ENCODE data around the gene SP6. TPM values are rescaled to one million over a fixed set of nuclear protein-coding genes. Genes with fewer than 3 reads are reported as not detected.

SP6 gene
- total RNA-seq, 1 experiment from 2014 or later, result 3.3 TPM

- no peak overlapping the region; the same call in 1 of the 2 replicates for H3K27ac Mint-ChIP-seq
- no peaks in the 10 kb centered on the region for H3K9me3 Mint-ChIP-seq
- H3K27me3 Mint-ChIP-seq (ENCODE audit: low read depth), result no peaks in the 10 kb centered on the region
- POLR2A ChIA-PET, result no interaction called here
- H3K36me3 Mint-ChIP-seq, result no peaks in the 10 kb centered on the region
- peak; percentile 55 for DNase-seq (ENCODE audit: low spot score)
- TF ChIP-seq E2F1 (CRISPR knock-in tag; IDR thresholded peaks at IDR 0.05), result no peak
- no peak for TF ChIP-seq KAT7 (CRISPR knock-in tag; IDR thresholded peaks at IDR 0.05; ENCODE audit: borderline replicate concordance)
- no peak for TF ChIP-seq STAT6 (CRISPR knock-in tag; conservative IDR thresholded peaks at IDR 0.05; ENCODE audit: low read depth)
- TF ChIP-seq IRF1 (CRISPR knock-in tag; IDR thresholded peaks at IDR 0.05), result no peak
- TF ChIP-seq TCF7 (CRISPR knock-in tag; IDR thresholded peaks at IDR 0.05; ENCODE audit: low read depth), result no peak
- no peak for TF ChIP-seq ZNF532 (CRISPR knock-in tag; IDR thresholded peaks at IDR 0.05; ENCODE audit: borderline replicate concordance)
- no peak for TF ChIP-seq NFATC4 (CRISPR knock-in tag; IDR thresholded peaks at IDR 0.05)
- TF ChIP-seq ATF1 (CRISPR knock-in tag; IDR thresholded peaks at IDR 0.05), result no peak
- TF ChIP-seq ZNF281 (CRISPR knock-in tag; IDR thresholded peaks at IDR 0.05), result no peak
- peak; percentile 83 for ATAC-seq
- CTCF ChIA-PET, result interaction anchor here (1.0 kb wide), 2 partner anchors 63 to 168 kb away, joined by 3 read pairs; no protein-coding TSS in a partner anchor
- H3K4me3 Mint-ChIP-seq, result no peak overlapping the region
- H3K4me1 Mint-ChIP-seq, result peaks cover 6% of the 10 kb centered on the region
Measured at GRCh38 chr17:47810200-47810821, 40.7 kb downstream of the SP6 start.

- Mint-ChIP-seq H3K27me3 (ENCODE audit: low read depth) (no peaks in the 10 kb centered on the region), H3K4me3 (no peak overlapping the region), H3K9me3 (no peaks in the 10 kb centered on the region), H3K27ac (no peak overlapping the region), H3K4me1 (peaks cover 6% of the 10 kb centered on the region), H3K36me3 (no peaks in the 10 kb centered on the region)
- DNase-seq (ENCODE audit: low spot score) (no peak), ATAC-seq (no peak)
- ChIA-PET CTCF (no interaction called here), POLR2A (no interaction called here)
- TF ChIP-seq MAX (CRISPR knock-in tag; IDR thresholded peaks at IDR 0.05) (no peak), ZMAT4 (CRISPR knock-in tag; IDR thresholded peaks at IDR 0.05) (no peak), JAZF1 (CRISPR knock-in tag; IDR thresholded peaks at IDR 0.05) (no peak)
Measured at GRCh38 chr17:47808830-47809480, 42.0 kb downstream of the SP6 start.

Measured in WTC11 (cell line).